Endothelial cell of umbilical vein (primary cell): ENCODE data around the gene GIMAP1. TPM values are rescaled to one million over a fixed set of nuclear protein-coding genes. Genes with fewer than 3 reads are reported as not detected.
"Not testable (repeated sequence)": the region's sequence is repeated elsewhere in the genome, so short reads cannot be mapped to it uniquely, and the experiment has no call there.

Experiments used
- BruUV-seq: library from RNA; stranded (reverse); fragments of 400-500 nt; replicated peaks from 2 replicates; lab custom pipeline; 2021; lab: Mats Ljungman, UMichigan
- CTCF ChIA-PET: fragments of 300-600, 350-600 bp; sonication (Branson Sonifier 250); formaldehyde crosslinking; loops from one replicate; lab custom pipeline; 2021; ENCODE audit warnings: antibody characterized with exemption, inconsistent platforms; lab: Charles Lee
- POLR2A ChIA-PET: fragments of 300-600, 350-600 bp; sonication (Branson Sonifier 250); formaldehyde crosslinking; loops from one replicate; lab custom pipeline; 2021; ENCODE audit warnings: antibody characterized with exemption, inconsistent platforms; lab: Charles Lee
- DNase-seq: peaks from one replicate; pipeline ENCODE4 v3.0.0-alpha.2; 2011; ENCODE audit warnings: low read depth, low spot score
- FAIRE-seq: peaks from 2 replicates; lab custom pipeline; 2011; peaks lifted over from hg19 to GRCh38; lab: Jason Lieb, UNC
- H2AFZ ChIP-seq: 2 replicates; pipeline ENCODE4 v1.6.0; 2012; ENCODE audit warnings: low read depth, low read length, control low read depth, inconsistent platforms
- H3K27ac ChIP-seq: 2 replicates; pipeline ENCODE4 v1.5.1; 2011; ENCODE audit warnings: low read depth, mild to moderate bottlenecking, control low read depth, low read length, moderate library complexity; ENCODE audit not compliant: insufficient read depth
- H3K27me3 ChIP-seq, 2 experiments: 2 replicates each; pipeline versions ENCODE4 v1.6.0 to v1.6.1; 2011; ENCODE audit warnings: low read length in 2 of 2, mixed read lengths in 1 of 2; ENCODE audit not compliant: control insufficient read depth in 2 of 2, insufficient read depth in 2 of 2
- H3K36me3 ChIP-seq, 2 experiments: 2 replicates in 1 of 2; 3 replicates in 1 of 2; pipeline ENCODE4 v1.5.1; 2011; ENCODE audit warnings: low read length in 2 of 2, mild to moderate bottlenecking in 1 of 2, moderate library complexity in 1 of 2; ENCODE audit not compliant: control insufficient read depth in 2 of 2, insufficient read depth in 2 of 2; ENCODE audit errors: extremely low read depth in 1 of 2
- H3K4me1 ChIP-seq: 3 replicates; pipeline ENCODE4 v1.5.1; 2011; ENCODE audit warnings: mild to moderate bottlenecking, low read length; ENCODE audit not compliant: control insufficient read depth, insufficient read depth; ENCODE audit errors: extremely low read depth
- H3K4me2 ChIP-seq: 2 replicates; pipeline ENCODE4 v1.6.1; 2011; ENCODE audit warnings: low read length, control low read depth, mixed read lengths; ENCODE audit not compliant: insufficient read depth
- H3K4me3 ChIP-seq, 3 experiments: fragments of 200-600 bp in 1 of 3; sonication (generic), shearing (Covaris generic) in 1 of 3; replicated peaks in 1 of 3; 2 replicates each; pipeline ENCODE4 v1.5.1; 2011 to 2016; ENCODE audit warnings: control low read depth in 3 of 3, low read length in 3 of 3, mild to moderate bottlenecking in 2 of 3, inconsistent platforms in 1 of 3, low read depth in 1 of 3, moderate library complexity in 1 of 3; ENCODE audit not compliant: insufficient read depth in 1 of 3
- H3K79me2 ChIP-seq: 2 replicates; pipeline ENCODE4 v1.6.0; 2012; ENCODE audit warnings: low read length, inconsistent platforms; ENCODE audit not compliant: control insufficient read depth, insufficient read depth
- H3K9ac ChIP-seq: replicated peaks from 2 replicates; pipeline ENCODE3; 2011; ENCODE audit warnings: low read length, control low read depth; ENCODE audit not compliant: insufficient read depth; ENCODE audit errors: extremely low read depth
- H3K9me1 ChIP-seq: replicated peaks from 3 replicates; pipeline ENCODE4 v1.6.0; 2011; ENCODE audit warnings: mild to moderate bottlenecking, low read length; ENCODE audit not compliant: control insufficient read depth, insufficient read depth; ENCODE audit errors: extremely low read depth
- H3K9me3 ChIP-seq: replicated peaks from 2 replicates; pipeline ENCODE4 v1.5.1; 2012; ENCODE audit warnings: low read length, inconsistent platforms; ENCODE audit not compliant: control insufficient read depth, insufficient read depth
- H4K20me1 ChIP-seq: replicated peaks from 2 replicates; pipeline ENCODE3; 2011; ENCODE audit warnings: mild to moderate bottlenecking, low read length; ENCODE audit not compliant: control insufficient read depth, insufficient read depth; ENCODE audit errors: extremely low read depth
- EZH2 ChIP-seq: IDR thresholded peaks from 2 replicates; pipeline ENCODE4 v1.6.1; 2012; ENCODE audit warnings: borderline replicate concordance, low read depth, mild to moderate bottlenecking, moderate library complexity, low read length, inconsistent platforms; ENCODE audit not compliant: severe bottlenecking
- FOS ChIP-seq: IDR thresholded peaks from 2 replicates; pipeline ENCODE4 v1.6.1; 2011; ENCODE audit warnings: mild to moderate bottlenecking, low read length, moderate library complexity, borderline replicate concordance; ENCODE audit not compliant: insufficient read depth
- GATA2 ChIP-seq: IDR thresholded peaks from 2 replicates; pipeline ENCODE4 v1.7.0; 2011; ENCODE audit warnings: low read depth, mild to moderate bottlenecking, moderate library complexity, mixed read lengths, low read length; ENCODE audit not compliant: insufficient read length, insufficient read depth
- JUN ChIP-seq: IDR thresholded peaks from 2 replicates; pipeline ENCODE4 v1.6.1; 2011; ENCODE audit warnings: borderline replicate concordance, low read depth; ENCODE audit not compliant: insufficient read length, insufficient read depth
- MYC ChIP-seq: IDR thresholded peaks from one replicate; pipeline ENCODE4 v1.6.1; 2011; ENCODE audit warnings: mild to moderate bottlenecking, low read depth, low read length
- POLR2A ChIP-seq: IDR thresholded peaks from 2 replicates; pipeline ENCODE4 v1.6.1; 2012; ENCODE audit warnings: low read depth, mild to moderate bottlenecking, control low read depth, low read length
- POLR2AphosphoS5 ChIP-seq: IDR thresholded peaks from 2 replicates; pipeline ENCODE4 v1.6.1; 2012; ENCODE audit warnings: low read depth, mild to moderate bottlenecking, control low read depth, low read length, moderate library complexity; ENCODE audit not compliant: insufficient read depth
- dilution Hi-C: fragments of 300-500 bp; cut with MboI; formaldehyde crosslinking; loops from one replicate; pipeline ENCODE4 v1.15.0; 2019; ENCODE audit warnings: low sequenced_read_pairs; ENCODE audit not compliant: extremely low pct_ligation_motif_present
- intact Hi-C: fragments of 100-400 bp; cut with micrococcal nuclease; formaldehyde crosslinking; loops from one replicate; pipeline ENCODE4 v1.10.0; 2022
- polyA plus RNA-seq, 4 experiments: library from polyadenylated mRNA; depleted of rRNA in 3 of 4; stranded (reverse) in 3 of 4; unstranded in 1 of 4; fragments of >200 nt; gene quantifications; 2 replicates each; pipeline versions ENCODE4 v1.2.1 to v1.2.3, GENCODE V29; 2011 to 2012; ENCODE audit warnings: missing spikeins in 1 of 4
- total RNA-seq: library from RNA; stranded (reverse); gene quantifications from 2 replicates; pipeline ENCODE4 v1.2.3, GENCODE V29; 2021
- TF ChIP-seq, protein P1 (sequence below), 2 donors: IDR thresholded peaks; 1 replicate in 1 of 2; 2 replicates in 1 of 2; pipeline ENCODE4 v1.5.1; 2011; ENCODE audit warnings: low read length in 2 of 2, mild to moderate bottlenecking in 2 of 2, moderate library complexity in 2 of 2, control low read depth in 1 of 2, inconsistent platforms in 1 of 2, low read depth in 1 of 2; ENCODE audit not compliant: insufficient read depth in 1 of 2; ENCODE audit errors: extremely low read depth in 1 of 2
- TF ChIP-seq, protein P2 (sequence below): IDR thresholded peaks from 2 replicates; pipeline ENCODE4 v1.6.1; 2011; ENCODE audit not compliant: insufficient read depth, insufficient read length

Gene GIMAP1
- total and polyA plus RNA-seq, 2 donors (not counting 3 experiments of a cell fraction or from before 2014, with no cell fraction given), result 10.0 to 11.9 TPM

DNA sequence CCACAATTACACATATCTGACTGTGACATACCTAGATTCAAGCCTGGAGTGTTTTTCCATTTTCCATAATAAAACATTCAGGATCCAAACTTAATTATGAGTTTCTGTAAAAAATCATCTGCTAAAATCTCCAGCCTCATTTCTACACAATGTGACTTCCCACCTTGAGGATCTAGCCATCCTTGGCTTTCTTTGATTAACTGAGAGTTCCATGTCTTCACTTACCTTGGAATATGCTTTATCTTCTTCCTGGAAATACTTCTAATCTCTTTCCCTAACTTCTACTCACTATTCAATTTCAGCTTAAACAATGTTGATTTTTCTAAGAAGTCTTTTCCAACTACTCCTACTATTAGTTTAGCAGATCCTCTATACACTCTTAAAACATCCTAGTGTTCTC is 47.4 kb upstream of the GIMAP1 start:
- intact Hi-C loops, result no loop called here
- Histone ChIP-seq H3K9me1 (no peaks in the 10 kb centered on the region), H3K9ac (no peak overlapping the region), H3K27me3 (no peaks in the 10 kb centered on the region), H3K4me1 (no peaks in the 10 kb centered on the region), H3K9me3 (no peaks in the 10 kb centered on the region), H3K36me3 (no peaks in the 10 kb centered on the region), H4K20me1 (no peaks in the 10 kb centered on the region), H2AFZ (no peak overlapping the region), H3K4me2 (no peak overlapping the region), H3K27ac (no peak overlapping the region), H3K4me3 (no peak overlapping the region), H3K79me2 (no peaks in the 10 kb centered on the region)
- FAIRE-seq (no peak), DNase-seq (no peak)
- TF ChIP-seq, protein P1, sequence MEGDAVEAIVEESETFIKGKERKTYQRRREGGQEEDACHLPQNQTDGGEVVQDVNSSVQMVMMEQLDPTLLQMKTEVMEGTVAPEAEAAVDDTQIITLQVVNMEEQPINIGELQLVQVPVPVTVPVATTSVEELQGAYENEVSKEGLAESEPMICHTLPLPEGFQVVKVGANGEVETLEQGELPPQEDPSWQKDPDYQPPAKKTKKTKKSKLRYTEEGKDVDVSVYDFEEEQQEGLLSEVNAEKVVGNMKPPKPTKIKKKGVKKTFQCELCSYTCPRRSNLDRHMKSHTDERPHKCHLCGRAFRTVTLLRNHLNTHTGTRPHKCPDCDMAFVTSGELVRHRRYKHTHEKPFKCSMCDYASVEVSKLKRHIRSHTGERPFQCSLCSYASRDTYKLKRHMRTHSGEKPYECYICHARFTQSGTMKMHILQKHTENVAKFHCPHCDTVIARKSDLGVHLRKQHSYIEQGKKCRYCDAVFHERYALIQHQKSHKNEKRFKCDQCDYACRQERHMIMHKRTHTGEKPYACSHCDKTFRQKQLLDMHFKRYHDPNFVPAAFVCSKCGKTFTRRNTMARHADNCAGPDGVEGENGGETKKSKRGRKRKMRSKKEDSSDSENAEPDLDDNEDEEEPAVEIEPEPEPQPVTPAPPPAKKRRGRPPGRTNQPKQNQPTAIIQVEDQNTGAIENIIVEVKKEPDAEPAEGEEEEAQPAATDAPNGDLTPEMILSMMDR (IDR thresholded peaks at IDR 0.05; ENCODE audit: extremely low read depth in 1 of 2, insufficient read depth in 1 of 2, low read depth in 1 of 2, low read length in 2 of 2), result no peak
- TF ChIP-seq JUN, result no peak
- TF ChIP-seq POLR2A, result no peak
- TF ChIP-seq, protein P2, sequence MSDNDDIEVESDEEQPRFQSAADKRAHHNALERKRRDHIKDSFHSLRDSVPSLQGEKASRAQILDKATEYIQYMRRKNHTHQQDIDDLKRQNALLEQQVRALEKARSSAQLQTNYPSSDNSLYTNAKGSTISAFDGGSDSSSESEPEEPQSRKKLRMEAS, result no peak
- TF ChIP-seq POLR2AphosphoS5, result no peak
- TF ChIP-seq GATA2, result no peak
- no peak for TF ChIP-seq FOS
- TF ChIP-seq MYC, result no peak
- TF ChIP-seq EZH2, result no peak
- CTCF ChIA-PET, result no interaction called here
- POLR2A ChIA-PET, result no interaction called here
- dilution Hi-C loops, result no loop called here
- no TSS peak for BruUV-seq

DNA sequence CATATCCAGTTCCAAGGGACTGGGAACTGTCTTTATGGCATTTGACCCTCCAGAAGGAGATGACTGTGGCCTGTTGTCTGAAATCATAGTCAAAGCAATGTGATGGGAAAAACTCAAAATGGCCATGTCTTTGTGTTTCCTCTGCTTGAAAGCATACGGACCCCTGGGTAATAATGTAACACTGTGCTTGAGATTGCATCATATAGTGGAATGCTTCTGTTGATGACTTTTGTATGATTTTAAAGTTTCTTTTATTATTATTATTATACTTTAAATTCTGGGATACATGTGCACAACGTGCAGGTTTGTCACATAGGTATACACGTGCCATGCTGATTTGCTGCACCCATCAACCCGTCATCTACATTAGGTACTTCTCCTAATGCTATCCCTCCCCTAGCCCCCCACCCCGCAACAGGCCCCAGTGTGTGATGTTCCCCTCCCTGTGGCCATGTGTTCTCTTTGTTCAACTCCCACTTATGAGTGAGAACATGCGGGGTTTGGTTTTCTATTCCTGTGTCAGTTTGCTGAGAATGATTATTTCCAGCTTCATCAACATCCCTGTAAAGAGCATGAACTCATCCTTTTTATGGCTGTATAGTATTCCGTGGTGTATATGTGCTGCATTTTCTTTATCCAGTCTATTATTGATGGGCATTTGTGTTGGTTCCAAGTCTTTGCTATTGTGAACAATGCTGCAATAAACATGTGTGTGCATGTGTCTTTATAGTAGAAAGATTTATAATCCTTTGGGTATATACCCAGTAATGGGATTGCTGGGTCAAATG is 44.4 kb upstream of the GIMAP1 start:
- H2AFZ ChIP-seq, intact Hi-C loops, H3K27me3 ChIP-seq, H3K9me3 ChIP-seq, BruUV-seq, H3K36me3 ChIP-seq, H3K4me3 ChIP-seq, DNase-seq, H3K4me2 ChIP-seq, dilution Hi-C loops, H3K9me1 ChIP-seq, H3K27ac ChIP-seq, H4K20me1 ChIP-seq, POLR2A ChIA-PET, FAIRE-seq, CTCF ChIA-PET, H3K79me2 ChIP-seq, H3K9ac ChIP-seq: not testable (repeated sequence)
- H3K4me1 ChIP-seq, result peaks cover 15% of the 10 kb centered on the region
